ENCODE data around the gene BUB1. TPM values are rescaled to one million over a fixed set of nuclear protein-coding genes. Genes with fewer than 3 reads are reported as not detected.

Gene BUB1
- total RNA-seq, 2 experiments from 2014 or later, result 102 to 111 TPM

DNA sequence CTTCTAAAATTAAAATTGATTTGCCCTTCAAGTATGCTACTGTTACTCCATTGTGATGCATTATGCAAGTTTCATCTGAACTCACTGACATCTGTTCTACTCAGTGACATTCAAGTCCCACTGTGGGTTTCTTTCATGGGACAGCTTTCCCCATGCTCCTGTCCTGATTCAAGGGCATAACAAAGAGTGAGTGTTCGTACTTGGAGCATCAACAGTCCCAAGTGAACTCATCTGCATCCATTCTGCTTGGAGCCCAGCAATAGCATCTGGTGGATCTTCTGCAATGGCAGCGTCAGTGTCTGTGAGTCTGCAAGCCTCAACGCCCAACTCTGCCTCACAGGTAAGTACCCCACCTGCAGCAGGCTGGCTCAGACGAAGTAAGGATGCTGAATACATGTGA, 27.5 kb downstream of the BUB1 start:
- Mint-ChIP-seq H3K4me1 (ENCODE audit: low read depth) (no peaks in the 10 kb centered on the region), H3K4me3 (no peak overlapping the region), H3K9me3 (no peaks in the 10 kb centered on the region), H3K36me3 (ENCODE audit: low read depth) (peaks cover 61% of the 10 kb centered on the region), H3K27ac (no peak overlapping the region), H3K27me3 (no peaks in the 10 kb centered on the region)
- TF ChIP-seq, protein P1, sequence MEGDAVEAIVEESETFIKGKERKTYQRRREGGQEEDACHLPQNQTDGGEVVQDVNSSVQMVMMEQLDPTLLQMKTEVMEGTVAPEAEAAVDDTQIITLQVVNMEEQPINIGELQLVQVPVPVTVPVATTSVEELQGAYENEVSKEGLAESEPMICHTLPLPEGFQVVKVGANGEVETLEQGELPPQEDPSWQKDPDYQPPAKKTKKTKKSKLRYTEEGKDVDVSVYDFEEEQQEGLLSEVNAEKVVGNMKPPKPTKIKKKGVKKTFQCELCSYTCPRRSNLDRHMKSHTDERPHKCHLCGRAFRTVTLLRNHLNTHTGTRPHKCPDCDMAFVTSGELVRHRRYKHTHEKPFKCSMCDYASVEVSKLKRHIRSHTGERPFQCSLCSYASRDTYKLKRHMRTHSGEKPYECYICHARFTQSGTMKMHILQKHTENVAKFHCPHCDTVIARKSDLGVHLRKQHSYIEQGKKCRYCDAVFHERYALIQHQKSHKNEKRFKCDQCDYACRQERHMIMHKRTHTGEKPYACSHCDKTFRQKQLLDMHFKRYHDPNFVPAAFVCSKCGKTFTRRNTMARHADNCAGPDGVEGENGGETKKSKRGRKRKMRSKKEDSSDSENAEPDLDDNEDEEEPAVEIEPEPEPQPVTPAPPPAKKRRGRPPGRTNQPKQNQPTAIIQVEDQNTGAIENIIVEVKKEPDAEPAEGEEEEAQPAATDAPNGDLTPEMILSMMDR (IDR thresholded peaks at IDR 0.05), result no peak
- ChIA-PET CTCF (no interaction called here), POLR2A (interaction anchor here (1.2 kb wide), 1 partner anchor 23 kb away, joined by 4 read pairs; no protein-coding TSS in a partner anchor)
- intact Hi-C loops (cut with micrococcal nuclease), result no loop called here
- ATAC-seq (no peak), DNase-seq (no peak)

DNA sequence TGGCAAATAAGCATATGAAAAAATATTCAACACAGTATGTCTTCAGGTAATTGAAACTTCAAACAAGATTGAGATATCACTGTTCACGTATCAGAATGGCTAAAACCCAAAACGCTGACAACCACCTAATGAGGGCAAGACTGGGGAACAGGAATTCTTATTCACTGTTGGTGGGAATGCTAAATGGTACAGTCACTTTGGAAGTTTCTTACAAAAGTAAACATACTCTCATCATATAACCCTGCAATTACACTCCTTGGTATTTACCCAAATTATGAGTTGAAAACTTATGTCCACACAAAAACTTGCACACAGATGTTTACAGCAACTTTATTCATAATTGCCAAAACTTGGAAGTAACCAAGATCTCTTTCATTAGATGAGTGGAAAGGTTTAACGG, 30.1 kb downstream of the BUB1 start:
- H3K27ac Mint-ChIP-seq, result no peak overlapping the region
- H3K36me3 Mint-ChIP-seq (ENCODE audit: low read depth), result peaks cover 58% of the 10 kb centered on the region
- no peak overlapping the region for H3K4me3 Mint-ChIP-seq
- ChIA-PET CTCF (no interaction called here), POLR2A (no interaction called here)
- H3K27me3 Mint-ChIP-seq, result no peaks in the 10 kb centered on the region
- ATAC-seq (no peak), DNase-seq (no peak)
- intact Hi-C loops (cut with micrococcal nuclease), result no loop called here
- TF ChIP-seq, protein P1 (IDR thresholded peaks at IDR 0.05), result no peak
- no peaks in the 10 kb centered on the region for H3K4me1 Mint-ChIP-seq (ENCODE audit: low read depth)
- H3K9me3 Mint-ChIP-seq, result no peaks in the 10 kb centered on the region

DNA sequence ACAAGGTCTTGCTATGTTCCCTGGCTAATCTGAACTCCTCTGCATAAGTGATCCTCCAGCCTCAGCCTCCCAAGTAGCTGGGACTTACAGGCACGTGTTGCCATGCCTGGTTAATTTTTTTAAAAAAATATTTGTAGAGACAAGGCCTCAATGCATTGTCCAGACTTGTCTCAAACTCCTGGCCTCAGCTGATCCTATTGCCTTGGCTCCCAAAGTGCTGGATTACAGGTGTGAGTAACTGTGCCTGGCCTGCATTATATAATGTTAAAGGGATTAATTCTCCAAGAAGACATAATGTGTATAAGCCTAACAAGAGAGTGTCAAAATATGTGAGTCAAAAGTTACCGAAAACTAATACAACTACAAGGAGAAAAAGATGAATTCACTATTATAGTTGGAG, 32.2 kb downstream of the BUB1 start:
- intact Hi-C loops (cut with micrococcal nuclease), result no loop called here
- Mint-ChIP-seq H3K36me3 (ENCODE audit: low read depth) (peaks cover 63% of the 10 kb centered on the region), H3K4me3 (no peak overlapping the region), H3K4me1 (ENCODE audit: low read depth) (no peaks in the 10 kb centered on the region), H3K27ac (no peak overlapping the region), H3K27me3 (no peaks in the 10 kb centered on the region), H3K9me3 (no peaks in the 10 kb centered on the region)
- no peak for ATAC-seq
- ChIA-PET POLR2A (no interaction called here), CTCF (no interaction called here)
- no peak for DNase-seq
- TF ChIP-seq, protein P1 (IDR thresholded peaks at IDR 0.05), result no peak

DNA sequence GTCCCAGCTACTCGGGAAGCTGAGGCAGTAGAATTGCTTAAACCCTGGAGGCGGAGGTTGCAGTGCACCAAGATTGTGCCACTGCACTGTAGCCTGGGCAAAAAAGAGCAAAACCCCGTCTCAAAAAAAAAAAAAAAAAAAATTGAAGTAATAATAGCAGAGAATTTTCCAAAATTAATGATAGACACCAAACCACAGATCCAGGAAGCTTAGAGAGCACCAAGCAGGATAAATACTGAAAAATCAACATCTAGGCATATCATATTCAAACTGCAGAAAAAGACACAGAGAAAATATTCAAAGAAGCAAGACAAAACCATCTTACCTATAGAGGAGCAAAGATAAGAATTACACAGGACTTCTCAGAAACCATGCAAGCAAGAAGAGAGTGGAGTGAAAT, 33.5 kb downstream of the BUB1 start:
- Mint-ChIP-seq H3K4me1 (ENCODE audit: low read depth) (no peaks in the 10 kb centered on the region), H3K27me3 (no peaks in the 10 kb centered on the region), H3K36me3 (ENCODE audit: low read depth) (peaks cover 64% of the 10 kb centered on the region), H3K4me3 (no peak overlapping the region), H3K27ac (no peak overlapping the region), H3K9me3 (no peaks in the 10 kb centered on the region)
- no peak for DNase-seq
- intact Hi-C loops (cut with micrococcal nuclease), result no loop called here
- ATAC-seq, result no peak
- POLR2A ChIA-PET, result no interaction called here
- CTCF ChIA-PET, result no interaction called here
- TF ChIP-seq, protein P1 (IDR thresholded peaks at IDR 0.05), result no peak

DNA sequence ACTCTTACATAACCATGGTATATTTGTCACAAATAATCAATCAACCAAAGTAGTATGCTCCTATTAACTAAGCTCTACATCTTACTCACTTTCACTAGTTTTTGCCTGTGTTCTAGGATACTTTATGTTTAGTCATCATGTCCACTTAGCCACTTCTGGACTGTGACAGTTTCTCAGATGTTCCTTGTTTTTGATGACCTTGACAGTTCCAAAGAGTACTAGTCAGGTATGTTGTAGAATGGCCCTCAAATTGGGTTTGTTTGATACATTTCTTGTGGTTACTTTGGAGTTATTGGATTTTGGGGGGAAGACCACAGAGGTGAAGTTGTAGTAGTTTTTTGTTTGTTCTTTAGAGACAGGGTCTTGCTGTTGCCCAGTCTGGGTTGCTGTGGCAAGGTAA, 35.5 kb downstream of the BUB1 start:
- H3K36me3 Mint-ChIP-seq (ENCODE audit: low read depth), result peaks cover 59% of the 10 kb centered on the region
- intact Hi-C loops (cut with micrococcal nuclease), result no loop called here

More for the DNA sequence above, 35.5 kb downstream of the BUB1 start:
- ChIA-PET POLR2A (no interaction called here), CTCF (no interaction called here)
- Mint-ChIP-seq H3K27me3 (no peaks in the 10 kb centered on the region), H3K27ac (no peak overlapping the region), H3K9me3 (no peaks in the 10 kb centered on the region), H3K4me3 (no peak overlapping the region), H3K4me1 (ENCODE audit: low read depth) (no peaks in the 10 kb centered on the region)
- DNase-seq (no peak), ATAC-seq (no peak)
- TF ChIP-seq, protein P1 (IDR thresholded peaks at IDR 0.05), result no peak

Measured in activated CD8-positive, alpha-beta T cell treated with anti-CD3 and anti-CD28 coated beads for 36 hours (primary cell).